GM12874 (cell line): ENCODE data around the gene ARHGAP26.

Experiments
- TF ChIP-seq, protein P1 (sequence below): IDR thresholded peaks from 2 replicates; pipeline ENCODE4 v1.5.1; 2011; ENCODE audit warnings: low read depth, mild to moderate bottlenecking, control low read depth, low read length, moderate library complexity; ENCODE audit not compliant: insufficient read depth

The ARHGAP26 gene

DNA sequence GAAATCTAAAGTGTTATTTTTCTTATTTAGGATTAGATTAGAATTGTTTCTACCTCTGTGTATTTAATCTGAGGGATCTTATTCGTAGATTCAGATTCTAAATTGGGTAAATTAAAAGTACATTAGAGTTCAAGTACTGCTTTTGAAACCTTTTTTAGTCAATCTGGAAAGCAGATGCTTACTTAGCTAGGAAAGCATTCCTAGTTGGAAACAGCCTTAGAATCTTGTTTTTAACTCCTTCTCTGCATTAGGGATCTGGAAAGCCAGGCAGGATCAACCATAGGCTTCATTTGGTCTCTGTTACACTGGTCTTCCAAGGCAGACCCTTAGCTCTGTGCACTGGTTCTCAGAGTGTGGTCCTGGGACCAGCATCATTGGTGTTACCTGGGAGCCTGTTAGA, 385.9 kb downstream of the ARHGAP26 start:
- TF ChIP-seq, protein P1, sequence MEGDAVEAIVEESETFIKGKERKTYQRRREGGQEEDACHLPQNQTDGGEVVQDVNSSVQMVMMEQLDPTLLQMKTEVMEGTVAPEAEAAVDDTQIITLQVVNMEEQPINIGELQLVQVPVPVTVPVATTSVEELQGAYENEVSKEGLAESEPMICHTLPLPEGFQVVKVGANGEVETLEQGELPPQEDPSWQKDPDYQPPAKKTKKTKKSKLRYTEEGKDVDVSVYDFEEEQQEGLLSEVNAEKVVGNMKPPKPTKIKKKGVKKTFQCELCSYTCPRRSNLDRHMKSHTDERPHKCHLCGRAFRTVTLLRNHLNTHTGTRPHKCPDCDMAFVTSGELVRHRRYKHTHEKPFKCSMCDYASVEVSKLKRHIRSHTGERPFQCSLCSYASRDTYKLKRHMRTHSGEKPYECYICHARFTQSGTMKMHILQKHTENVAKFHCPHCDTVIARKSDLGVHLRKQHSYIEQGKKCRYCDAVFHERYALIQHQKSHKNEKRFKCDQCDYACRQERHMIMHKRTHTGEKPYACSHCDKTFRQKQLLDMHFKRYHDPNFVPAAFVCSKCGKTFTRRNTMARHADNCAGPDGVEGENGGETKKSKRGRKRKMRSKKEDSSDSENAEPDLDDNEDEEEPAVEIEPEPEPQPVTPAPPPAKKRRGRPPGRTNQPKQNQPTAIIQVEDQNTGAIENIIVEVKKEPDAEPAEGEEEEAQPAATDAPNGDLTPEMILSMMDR: no peak

DNA sequence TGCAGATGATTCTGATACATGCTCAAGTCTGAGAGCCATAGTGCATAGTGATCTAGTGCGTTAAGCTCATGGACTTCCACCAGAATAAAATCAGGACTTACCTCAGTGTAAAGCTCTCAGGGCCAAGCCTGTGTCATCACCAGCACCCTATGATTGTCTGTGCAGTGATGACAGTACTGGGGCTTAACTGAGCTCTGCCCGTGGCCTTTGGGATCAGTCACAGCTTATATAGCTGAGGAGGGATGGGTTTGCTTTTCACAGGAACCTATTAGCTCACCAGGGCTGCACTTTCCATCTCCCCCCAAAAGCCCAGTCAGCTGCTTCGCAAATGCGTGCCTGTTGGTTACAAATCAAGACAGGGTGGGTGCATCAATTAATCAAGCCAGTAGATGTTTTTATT, 386.4 kb downstream of the ARHGAP26 start:
- TF ChIP-seq, protein P1: no peak

DNA sequence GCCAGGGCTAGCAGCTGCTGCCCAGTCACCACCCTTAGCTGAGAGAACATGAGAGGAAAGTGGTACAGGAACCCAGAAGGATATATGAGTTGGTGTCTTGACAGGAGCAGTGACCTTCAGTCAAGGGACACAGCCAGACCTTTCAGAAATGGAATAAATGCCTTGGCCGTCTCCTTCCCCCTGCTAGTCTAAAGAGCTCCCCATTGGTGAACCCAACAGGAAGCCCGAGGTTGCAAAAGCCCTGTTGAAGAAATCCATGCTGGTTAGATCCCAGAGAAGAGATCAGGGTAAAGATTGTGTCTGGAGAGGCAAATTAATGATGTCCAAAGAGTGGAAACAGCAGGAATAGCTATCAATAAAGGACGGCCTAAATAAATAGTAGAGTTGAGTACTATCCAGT, 388.9 kb downstream of the ARHGAP26 start:
- TF ChIP-seq, protein P1: no peak

DNA sequence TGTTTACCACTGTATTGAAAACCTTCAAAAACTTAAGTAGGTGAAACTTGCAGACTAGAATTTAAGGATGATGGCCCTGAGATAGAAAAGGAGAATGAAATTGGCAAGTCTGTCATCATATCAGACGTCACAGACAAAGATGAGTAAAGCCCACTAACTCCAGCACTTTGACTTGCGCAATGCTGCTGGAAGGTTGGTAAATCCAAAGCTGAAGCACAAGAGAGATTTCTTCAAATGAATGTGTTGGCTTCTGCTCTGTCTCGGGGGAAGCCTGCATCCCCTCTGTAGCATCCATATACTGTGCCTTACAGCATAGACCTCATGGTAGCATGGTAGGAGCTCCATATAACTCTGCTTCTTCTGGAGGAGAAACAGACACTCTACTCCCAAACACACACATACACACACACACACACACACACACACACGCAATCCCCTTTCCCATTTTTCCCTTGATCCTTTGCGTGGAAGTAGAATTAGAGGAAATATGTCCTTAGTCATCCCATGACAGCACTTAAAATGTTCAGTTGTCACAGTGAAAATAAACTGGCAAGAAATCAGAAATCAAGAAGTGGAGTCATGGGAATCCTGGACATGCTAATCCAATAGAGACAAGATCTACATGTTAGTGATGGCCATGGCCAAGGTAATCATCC, 391.8 kb downstream of the ARHGAP26 start:
- TF ChIP-seq, protein P1: no peak

DNA sequence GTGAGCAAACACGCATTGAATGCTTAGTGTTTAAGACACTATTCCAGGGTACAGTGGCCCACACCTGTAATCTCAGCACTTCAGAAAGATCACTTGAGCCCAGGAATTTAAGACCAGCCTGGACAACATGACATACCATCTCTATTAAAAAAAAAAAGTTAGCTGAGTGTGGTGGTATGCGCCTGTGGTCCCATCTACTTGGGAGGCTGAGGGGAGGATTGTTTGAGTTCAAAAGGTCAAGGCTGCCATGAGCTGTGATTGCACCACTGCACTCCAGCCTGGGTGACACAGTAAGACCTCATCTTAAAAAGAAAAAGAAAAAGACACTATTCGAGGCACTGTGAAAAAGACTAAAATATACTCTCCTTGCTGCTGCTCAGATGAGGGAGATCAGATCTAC, 392.6 kb downstream of the ARHGAP26 start:
- TF ChIP-seq, protein P1: no peak

DNA sequence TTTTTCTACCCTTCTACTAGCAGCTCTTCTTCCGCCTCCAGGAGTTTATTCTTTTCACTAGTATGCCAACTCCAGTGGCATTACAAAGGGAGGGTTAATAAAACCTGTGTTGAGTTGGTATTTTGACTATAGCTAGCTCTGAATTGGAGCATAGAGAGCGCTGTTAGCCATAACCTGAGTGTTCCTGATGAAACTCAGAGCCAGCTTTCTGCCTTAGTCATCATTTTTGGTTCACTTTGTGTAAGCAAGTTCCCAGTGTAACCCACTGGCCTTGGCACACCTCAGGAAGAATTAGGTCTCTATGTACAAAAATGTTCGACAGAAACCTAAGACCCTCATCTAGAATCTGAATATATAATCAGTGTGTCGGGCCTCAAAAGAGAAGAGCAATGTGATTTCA, 394.4 kb downstream of the ARHGAP26 start:
- TF ChIP-seq, protein P1: no peak

DNA sequence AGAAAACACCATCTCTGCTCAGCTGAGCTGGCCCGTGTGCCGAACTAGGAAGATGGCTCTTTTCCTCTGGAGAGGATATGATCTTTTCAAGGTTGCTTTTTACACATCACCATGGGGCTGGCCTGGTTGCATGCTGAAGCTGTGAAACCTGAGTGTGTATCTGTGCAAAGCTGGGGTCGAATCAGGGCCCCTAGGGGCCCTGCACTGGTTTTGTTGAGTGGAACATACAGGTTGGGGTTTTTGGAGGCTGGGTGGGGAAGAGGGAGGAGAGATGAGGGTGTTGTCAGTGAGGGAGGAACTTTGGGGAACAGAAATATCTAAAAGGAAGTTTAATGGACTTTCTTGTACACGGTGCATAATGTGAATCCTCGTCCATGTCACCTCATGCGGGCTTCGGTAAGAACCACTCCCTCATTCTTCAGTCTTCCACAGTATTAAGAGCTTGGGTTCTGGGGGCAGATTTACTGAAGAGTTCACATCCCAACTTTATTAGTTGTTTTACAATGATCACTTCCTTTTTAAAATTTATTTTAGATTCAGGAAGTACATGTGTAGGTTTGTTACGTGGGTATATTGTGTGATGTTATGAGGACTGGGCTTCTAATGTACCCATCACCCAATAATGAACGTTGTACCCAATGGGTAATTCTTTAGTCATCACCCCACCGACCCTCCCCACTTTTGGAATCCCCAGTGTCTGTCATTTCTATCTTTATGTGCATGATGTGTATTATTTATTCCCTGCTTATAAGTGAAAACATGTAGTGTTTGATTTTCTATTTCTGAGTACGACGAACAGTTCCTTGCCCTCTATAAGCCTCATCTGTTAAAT, 395.1 kb downstream of the ARHGAP26 start:
- TF ChIP-seq, protein P1: no peak
